K562 (cell line): ENCODE results near the gene DENND4C. TPM values are rescaled to one million over a fixed set of nuclear protein-coding genes. Genes with fewer than 3 reads are reported as not detected.

ENCODE experiments used
- ATAC-seq: fragments of 200-7000 bp; cut with Tn5 transposase; 3 replicates; pipeline ENCODE4 v1.9.1; 2020; ENCODE audit warnings: moderate library complexity
- BruUV-seq: library from RNA; stranded (reverse); fragments of 400-500 nt; replicated peaks from 2 replicates; lab custom pipeline; 2021; lab: Mats Ljungman, UMichigan
- CTCF ChIA-PET: fragments of 300-600 bp; formaldehyde crosslinking; extraction: SDS; loops from one replicate; lab custom pipeline; 2021; ENCODE audit warnings: low intra/inter-chr PET ratio; lab: Yijun Ruan, JAX
- POLR2A ChIA-PET: fragments of 300-600, 350-650 bp; sonication (Branson Sonifier 250); formaldehyde crosslinking; extraction: SDS; loops from one replicate; lab custom pipeline; 2021; ENCODE audit warnings: antibody characterized with exemption, inconsistent platforms; lab: Yijun Ruan, JAX
- DNase-seq, 4 experiments: peaks; one replicate each; pipeline versions ENCODE4 v3.0.0 to v3.0.0-alpha.2; 2011 to 2018; ENCODE audit warnings: low spot score in 3 of 4, mixed read lengths in 3 of 4; ENCODE audit errors: extremely low read depth in 1 of 4
- FAIRE-seq: peaks from 2 replicates; lab custom pipeline; 2011; peaks lifted over from hg19 to GRCh38; lab: Jason Lieb, UNC
- H2AFZ ChIP-seq: 2 replicates; pipeline ENCODE4 v1.6.0; 2011; ENCODE audit warnings: low read depth, low read length, control low read depth, inconsistent platforms
- H3K27ac ChIP-seq: fragments of 200-600 bp; 3 replicates; pipeline ENCODE4 v1.8.0; 2011; ENCODE audit warnings: low read depth, mild to moderate bottlenecking, control low read depth, inconsistent platforms, low read length, moderate library complexity, mixed read lengths; ENCODE audit errors: extremely low read depth
- H3K27me3 ChIP-seq, 2 experiments: fragments of 300-600 bp in 1 of 2; 2 replicates in 1 of 2; 3 replicates in 1 of 2; pipeline versions ENCODE4 v1.6.0 to v1.8.0; 2011; ENCODE audit warnings: inconsistent platforms in 2 of 2, low read length in 2 of 2, mild to moderate bottlenecking in 1 of 2, mixed read lengths in 1 of 2, moderate library complexity in 1 of 2; ENCODE audit not compliant: control insufficient read depth in 2 of 2, insufficient read depth in 2 of 2
- H3K36me3 ChIP-seq: fragments of 300-600 bp; 3 replicates; pipeline ENCODE4 v1.8.0; 2011; ENCODE audit warnings: mild to moderate bottlenecking, low read length, inconsistent platforms; ENCODE audit not compliant: control insufficient read depth, insufficient read depth
- H3K4me1 ChIP-seq, 2 experiments: fragments of 200-600 bp in 1 of 2; replicated peaks in 1 of 2; 2 replicates in 1 of 2; 3 replicates in 1 of 2; pipeline versions ENCODE4 v1.5.1 to v1.8.0; 2011; ENCODE audit warnings: inconsistent platforms in 2 of 2, low read length in 2 of 2, mild to moderate bottlenecking in 1 of 2, mixed read lengths in 1 of 2, moderate library complexity in 1 of 2; ENCODE audit not compliant: control insufficient read depth in 2 of 2, insufficient read depth in 2 of 2
- H3K4me2 ChIP-seq: 2 replicates; pipeline ENCODE4 v1.6.1; 2011; ENCODE audit warnings: low read length, control low read depth, inconsistent platforms, mixed read lengths; ENCODE audit not compliant: insufficient read depth
- H3K4me3 ChIP-seq: fragments of 200-600 bp; sonication (generic), shearing (Covaris generic); 2 replicates; pipeline ENCODE4 v1.5.1; 2016; ENCODE audit warnings: control low read depth, inconsistent platforms
- H3K79me2 ChIP-seq: fragments of 200-600 bp; 3 replicates; pipeline ENCODE4 v1.8.0; 2011; ENCODE audit warnings: low read length, inconsistent platforms; ENCODE audit not compliant: control insufficient read depth, insufficient read depth
- H3K9ac ChIP-seq, 2 experiments: 2 replicates each; pipeline versions ENCODE4 v1.6.0 to v1.6.1; 2011; ENCODE audit warnings: low read depth in 2 of 2, low read length in 2 of 2, control low read depth in 1 of 2, inconsistent platforms in 1 of 2, mild to moderate bottlenecking in 1 of 2, mixed read lengths in 1 of 2; ENCODE audit not compliant: insufficient read depth in 1 of 2
- H3K9me1 ChIP-seq: one replicate; pipeline ENCODE4 v1.6.0; 2011; ENCODE audit warnings: inconsistent platforms, mild to moderate bottlenecking, low read length, moderate library complexity; ENCODE audit not compliant: control insufficient read depth, insufficient read depth
- H3K9me3 ChIP-seq: replicated peaks from 2 replicates; pipeline ENCODE4 v1.5.1; 2011; ENCODE audit warnings: low read depth, low read length, inconsistent platforms; ENCODE audit not compliant: control insufficient read depth, insufficient read depth
- H4K20me1 ChIP-seq: replicated peaks from 2 replicates; pipeline ENCODE4 v1.6.1; 2011; ENCODE audit warnings: low read length, inconsistent platforms, mixed read lengths; ENCODE audit not compliant: control insufficient read depth, insufficient read depth
- CEBPG ChIP-seq, 3 experiments: fragments of 200-800 bp in 1 of 3; sonication (Bioruptor generic) in 1 of 3; sonication (generic) in 1 of 3; formaldehyde crosslinking in 1 of 3; IDR thresholded peaks in 2 of 3; conservative IDR thresholded peaks in 1 of 3; 2 replicates each; pipeline versions ENCODE4 v1.6.1 to v1.8.0; 2016 to 2022; ENCODE audit warnings: missing compliant biosample characterization in 2 of 3, missing genetic modification characterization in 2 of 3, mild to moderate bottlenecking in 1 of 3, missing genetic modification reagents in 1 of 3
- FOS ChIP-seq: IDR thresholded peaks from 3 replicates; pipeline ENCODE4 v1.6.1; 2011; ENCODE audit not compliant: insufficient read length; ENCODE audit errors: extremely low read depth
- LARP7 ChIP-seq: fragments of 450-650 bp; IDR thresholded peaks from 2 replicates; pipeline ENCODE4 v1.6.1; 2016
- MTA1 ChIP-seq: fragments of 450-650 bp; IDR thresholded peaks from 2 replicates; pipeline ENCODE4 v1.6.1; 2017; ENCODE audit warnings: borderline replicate concordance
- NONO ChIP-seq, 2 experiments: fragments of 200-400 bp in 1 of 2; fragments of 450-650 bp in 1 of 2; formaldehyde crosslinking in 1 of 2; IDR thresholded peaks; 2 replicates each; pipeline ENCODE4 v1.6.1; 2017; ENCODE audit warnings: low read depth in 2 of 2, mild to moderate bottlenecking in 2 of 2, moderate library complexity in 2 of 2, low read length in 1 of 2
- ZNF561 ChIP-seq: fragments of 450-650 bp; formaldehyde crosslinking; conservative IDR thresholded peaks from 2 replicates; pipeline ENCODE4 v1.4.0; 2020; ENCODE audit warnings: mild to moderate bottlenecking, moderate library complexity
- ZNF57 ChIP-seq: fragments of 450-650 bp; formaldehyde crosslinking; IDR thresholded peaks from 2 replicates; pipeline ENCODE4 v1.4.0; 2020; ENCODE audit warnings: mild to moderate bottlenecking, moderate library complexity
- WGBS: fragments of 100-300 bp; shearing (Covaris generic); methylation state at CpG from one replicate; pipeline ENCODE4 v1.1.6; 2016; ENCODE audit warnings: low coverage, mixed read lengths; ENCODE audit not compliant: insufficient coverage; ENCODE audit errors: missing lambda C conversion rate; 5-methylcytosine and 5-hydroxymethylcytosine counted together
- in situ Hi-C: fragments of 300-500 bp; cut with MboI; formaldehyde crosslinking; loops from 4 replicates; pipeline ENCODE4 v1.15.0; 2018; ENCODE audit warnings: inconsistent platforms, mixed read lengths
- intact Hi-C: fragments of 100-400 bp; cut with micrococcal nuclease; formaldehyde crosslinking; loops from 2 replicates; pipeline ENCODE4 v1.14.2; 2022
- polyA plus RNA-seq, 8 experiments: library from polyadenylated mRNA; depleted of rRNA in 4 of 8; stranded (reverse) in 5 of 8; unstranded in 3 of 8; fragments of >200 nt; fragmentation: Nextera tagmentation in 2 of 8; fragmentation: Illumina TruSeq in 1 of 8; extraction: Ambion mirVana in 2 of 8; extraction: Trizol in 1 of 8; gene quantifications; 2 replicates each; pipeline versions ENCODE4 v1.2.1 to v1.2.3, GENCODE V29; 2011 to 2014; ENCODE audit warnings: inconsistent platforms in 1 of 8, missing spikeins in 1 of 8
- total RNA-seq, 7 experiments: library from RNA; depleted of rRNA in 6 of 7; stranded (reverse); fragments of >200 nt in 6 of 7; fragmentation: Illumina TruSeq in 2 of 7; extraction: Trizol in 2 of 7; gene quantifications; 2 replicates each; pipeline versions ENCODE4 v1.2.1 to v1.2.3, GENCODE V29; 2011 to 2021; ENCODE audit warnings: low replicate concordance in 1 of 7
- TF ChIP-seq, protein P1 (sequence below): fragments of 250-450 bp; sonication (Bioruptor Pico); IDR thresholded peaks from 2 replicates; pipeline ENCODE4 v1.5.1; 2021; ENCODE audit warnings: mild to moderate bottlenecking
- TF ChIP-seq, protein P2 (sequence below), 2 experiments: fragments of 200-800 bp in 1 of 2; sonication (Bioruptor generic) in 1 of 2; sonication (generic) in 1 of 2; formaldehyde crosslinking in 1 of 2; IDR thresholded peaks in 1 of 2; conservative IDR thresholded peaks in 1 of 2; 2 replicates each; pipeline versions ENCODE4 v1.5.0 to v1.6.1; 2016 to 2020; ENCODE audit warnings: missing compliant biosample characterization in 1 of 2, missing genetic modification characterization in 1 of 2, missing genetic modification reagents in 1 of 2
- TF ChIP-seq, protein P3 (sequence below), 2 experiments: fragments of 450-650 bp in 1 of 2; sonication (generic) in 1 of 2; formaldehyde crosslinking in 1 of 2; IDR thresholded peaks in 1 of 2; conservative IDR thresholded peaks in 1 of 2; 2 replicates each; pipeline versions ENCODE4 v1.6.1 to v1.8.1; 2016 to 2023; ENCODE audit warnings: mild to moderate bottlenecking in 2 of 2, moderate library complexity in 2 of 2, inconsistent platforms in 1 of 2, missing genetic modification reagents in 1 of 2

DENND4C gene
- total and polyA plus RNA-seq, 9 of the 15 experiments (the other 6 are each of a cell fraction or from before 2014, with no cell fraction given) = 4.8 to 31.8 (median 13.9) TPM

DNA sequence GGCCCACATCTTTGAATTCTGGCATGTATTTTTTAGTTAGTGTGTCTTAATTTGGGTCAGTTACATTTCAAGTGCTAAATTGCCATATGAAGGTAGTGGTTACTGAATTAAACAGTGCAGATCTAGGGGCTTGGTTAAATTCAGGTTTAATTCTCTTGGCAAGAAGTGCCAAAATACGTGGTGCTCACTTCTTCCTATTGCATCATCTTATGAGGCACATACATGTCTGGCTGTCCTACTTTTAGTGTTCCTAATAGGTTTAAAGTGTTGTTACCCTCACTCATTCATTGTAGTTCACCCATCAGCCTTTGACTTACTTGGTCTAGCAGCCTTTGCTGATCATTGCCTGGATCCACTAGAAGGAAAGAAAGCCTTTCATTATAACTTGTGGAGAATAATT, 90.0 kb downstream of the DENND4C start:
- in situ Hi-C loops = no loop called here
- no peak overlapping the region for H3K4me2 ChIP-seq
- 43% methylated on average over 1 of the region's 1 CpG for WGBS

GRCh38 chr9:19331877-19332276, 101.4 kb downstream of the DENND4C start:
- Histone ChIP-seq H2AFZ (no peak overlapping the region), H3K27ac (no peak overlapping the region), H3K9ac (no peak overlapping the region), H3K27me3 (no peaks in the 10 kb centered on the region), H3K4me2 (no peak overlapping the region), H3K4me3 (no peak overlapping the region), H3K4me1 (no peaks in the 10 kb centered on the region), H3K36me3 (peaks cover 29% of the 10 kb centered on the region; the same call in 2 of the 3 replicates), H3K9me3 (no peaks in the 10 kb centered on the region), H4K20me1 (no peaks in the 10 kb centered on the region), H3K9me1 (no peaks in the 10 kb centered on the region), H3K79me2 (no peaks in the 10 kb centered on the region)
- POLR2A ChIA-PET = interaction anchor here (0.6 to 0.7 kb wide), 2 partner anchors 17 to 27 kb away, joined by 3 to 4 read pairs; no protein-coding TSS in a partner anchor
- DNase-seq (no peak), ATAC-seq (no peak), FAIRE-seq (no peak)
- TF ChIP-seq NONO (IDR thresholded peaks at IDR 0.05; ENCODE audit: low read depth in 2 of 2, low read length in 1 of 2) = no peak
- TF ChIP-seq, protein P1, sequence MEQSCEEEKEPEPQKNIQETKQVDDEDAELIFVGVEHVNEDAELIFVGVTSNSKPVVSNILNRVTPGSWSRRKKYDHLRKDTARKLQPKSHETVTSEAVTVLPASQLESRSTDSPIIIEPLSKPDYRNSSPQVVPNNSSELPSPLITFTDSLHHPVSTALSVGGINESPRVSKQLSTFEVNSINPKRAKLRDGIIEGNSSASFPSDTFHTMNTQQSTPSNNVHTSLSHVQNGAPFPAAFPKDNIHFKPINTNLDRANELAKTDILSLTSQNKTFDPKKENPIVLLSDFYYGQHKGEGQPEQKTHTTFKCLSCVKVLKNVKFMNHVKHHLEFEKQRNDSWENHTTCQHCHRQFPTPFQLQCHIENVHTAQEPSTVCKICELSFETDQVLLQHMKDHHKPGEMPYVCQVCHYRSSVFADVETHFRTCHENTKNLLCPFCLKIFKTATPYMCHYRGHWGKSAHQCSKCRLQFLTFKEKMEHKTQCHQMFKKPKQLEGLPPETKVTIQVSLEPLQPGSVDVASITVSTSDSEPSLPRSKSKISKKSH = no peak
- TF ChIP-seq, protein P2, sequence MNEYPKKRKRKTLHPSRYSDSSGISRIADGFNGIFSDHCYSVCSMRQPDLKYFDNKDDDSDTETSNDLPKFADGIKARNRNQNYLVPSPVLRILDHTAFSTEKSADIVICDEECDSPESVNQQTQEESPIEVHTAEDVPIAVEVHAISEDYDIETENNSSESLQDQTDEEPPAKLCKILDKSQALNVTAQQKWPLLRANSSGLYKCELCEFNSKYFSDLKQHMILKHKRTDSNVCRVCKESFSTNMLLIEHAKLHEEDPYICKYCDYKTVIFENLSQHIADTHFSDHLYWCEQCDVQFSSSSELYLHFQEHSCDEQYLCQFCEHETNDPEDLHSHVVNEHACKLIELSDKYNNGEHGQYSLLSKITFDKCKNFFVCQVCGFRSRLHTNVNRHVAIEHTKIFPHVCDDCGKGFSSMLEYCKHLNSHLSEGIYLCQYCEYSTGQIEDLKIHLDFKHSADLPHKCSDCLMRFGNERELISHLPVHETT (CRISPR knock-in tag; conservative IDR thresholded peaks at IDR 0.05 in 1 of 2, IDR thresholded peaks at IDR 0.05 in 1 of 2) = no peak
- TF ChIP-seq ZNF57 (CRISPR knock-in tag) = no peak
- BruUV-seq = no TSS peak
- in situ Hi-C loops (no loop called here), intact Hi-C loops (no loop called here)
- CTCF ChIA-PET = no interaction called here
- 90% methylated on average over 2 of the region's 2 CpGs for WGBS

More for the DNA sequence above, 90.0 kb downstream of the DENND4C start:
- no peak for FAIRE-seq
- Histone ChIP-seq H3K36me3 (peaks cover 24% of the 10 kb centered on the region; the same call in 2 of the 3 replicates), H3K27me3 (no peaks in the 10 kb centered on the region), H3K9ac (no peak overlapping the region), H3K9me3 (no peaks in the 10 kb centered on the region), H3K9me1 (no peaks in the 10 kb centered on the region), H3K79me2 (no peaks in the 10 kb centered on the region), H3K27ac (no peak overlapping the region), H2AFZ (no peak overlapping the region), H3K4me3 (no peak overlapping the region), H4K20me1 (no peaks in the 10 kb centered on the region), H3K4me1 (no peaks in the 10 kb centered on the region)
- POLR2A ChIA-PET = no interaction called here
- TF ChIP-seq LARP7 = no peak
- TF ChIP-seq MTA1 = no peak
- peak; percentile 37; the same call in 1 of the 2 replicates for TF ChIP-seq CEBPG (CRISPR knock-in tag; IDR thresholded peaks at IDR 0.05)
- TF ChIP-seq CEBPG (tag; conservative IDR thresholded peaks at IDR 0.05 in 1 of 2, IDR thresholded peaks at IDR 0.05 in 1 of 2) = peak; percentile 64 to 67
- TF ChIP-seq ZNF561 = no peak
- TF ChIP-seq FOS = no peak
- TF ChIP-seq, protein P3, sequence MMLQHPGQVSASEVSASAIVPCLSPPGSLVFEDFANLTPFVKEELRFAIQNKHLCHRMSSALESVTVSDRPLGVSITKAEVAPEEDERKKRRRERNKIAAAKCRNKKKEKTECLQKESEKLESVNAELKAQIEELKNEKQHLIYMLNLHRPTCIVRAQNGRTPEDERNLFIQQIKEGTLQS (IDR thresholded peaks at IDR 0.05) = peak; percentile 67
- TF ChIP-seq, protein P3 (CRISPR knock-in tag; conservative IDR thresholded peaks at IDR 0.05) = no peak
- intact Hi-C loops = no loop called here
- DNase-seq = no peak
- no peak for ATAC-seq
- BruUV-seq = no TSS peak
- CTCF ChIA-PET = no interaction called here
